OCI-LY3 (cell line): ENCODE measurements around the gene KLRF2.

Experiments
- H2AFZ ChIP-seq: fragments of 200-600, 300-600 bp; shearing (Covaris generic); 2 replicates; pipeline ENCODE4 v1.6.0; 2014; ENCODE audit warnings: antibody characterized with exemption, low read depth, low read length
- H3K27ac ChIP-seq: fragments of 200-600, 300-600 bp; sonication (generic); 2 replicates; pipeline ENCODE4 v1.5.1; 2014; ENCODE audit warnings: mild to moderate bottlenecking, low read length, moderate library complexity, mixed read lengths
- H3K27me3 ChIP-seq: fragments of 200-600, 300-600 bp; sonication (generic); 2 replicates; pipeline ENCODE4 v1.6.1; 2014; ENCODE audit warnings: low read depth, low read length, mixed read lengths
- H3K36me3 ChIP-seq: fragments of 200-600, 300-600 bp; sonication (generic); replicated peaks from 2 replicates; pipeline ENCODE3; 2014; ENCODE audit warnings: low read depth, low read length, mixed read lengths
- H3K4me1 ChIP-seq: fragments of 300-600, 200-600 bp; sonication (generic); 2 replicates; pipeline ENCODE4 v1.6.1; 2014; ENCODE audit warnings: low read length, mixed read lengths
- H3K4me2 ChIP-seq: fragments of 200-600, 300-600 bp; sonication (generic); 2 replicates; pipeline ENCODE4 v1.6.1; 2014; ENCODE audit warnings: low read length, mixed read lengths
- H3K4me3 ChIP-seq: fragments of 300-600, 200-600 bp; sonication (generic); 2 replicates; pipeline ENCODE4 v1.5.1; 2014; ENCODE audit warnings: antibody characterized with exemption, mild to moderate bottlenecking, low read length, moderate library complexity
- H3K79me2 ChIP-seq: fragments of 300-600, 200-600 bp; shearing (Covaris generic); 2 replicates; pipeline ENCODE4 v1.6.1; 2014; ENCODE audit warnings: mild to moderate bottlenecking, low read length, mixed read lengths
- H3K9ac ChIP-seq: fragments of 300-600, 200-600 bp; shearing (Covaris generic); 2 replicates; pipeline ENCODE4 v1.6.0; 2014; ENCODE audit warnings: mild to moderate bottlenecking, low read length, moderate library complexity
- H3K9me3 ChIP-seq: fragments of 200-600, 300-600 bp; shearing (Covaris generic); 2 replicates; pipeline ENCODE4 v1.6.1; 2014; ENCODE audit warnings: low read length, mixed read lengths; ENCODE audit not compliant: insufficient read depth
- H4K20me1 ChIP-seq: fragments of 200-600, 300-600 bp; sonication (generic); 2 replicates; pipeline ENCODE4 v1.6.1; 2016; ENCODE audit warnings: low read length, mixed read lengths; ENCODE audit not compliant: insufficient read depth
- EZH2phosphoT487 ChIP-seq: fragments of 200-600 bp; shearing (Covaris generic); IDR thresholded peaks from 2 replicates; pipeline ENCODE4 v1.6.1; 2018; ENCODE audit warnings: antibody characterized with exemption, mixed run types, low read depth
- TF ChIP-seq, protein P1 (sequence below): fragments of 200-600, 300-600 bp; sonication (generic); IDR thresholded peaks from 2 replicates; pipeline ENCODE4 v1.5.1; 2014; ENCODE audit warnings: antibody characterized with exemption, low read length, low read depth

Gene KLRF2

GRCh38 chr12:9851050-9851449, 30.2 kb upstream of the KLRF2 start:
- Histone ChIP-seq H3K4me2 (no peak overlapping the region), H3K9ac (no peak overlapping the region), H3K4me1 (no peaks in the 10 kb centered on the region), H3K27ac (no peak overlapping the region), H3K36me3 (no peaks in the 10 kb centered on the region), H3K27me3 (no peaks in the 10 kb centered on the region), H3K4me3 (no peak overlapping the region), H2AFZ (no peak overlapping the region), H3K9me3 (no peaks in the 10 kb centered on the region), H4K20me1 (no peaks in the 10 kb centered on the region), H3K79me2 (no peaks in the 10 kb centered on the region)
- TF ChIP-seq EZH2phosphoT487 = no peak
- TF ChIP-seq, protein P1, sequence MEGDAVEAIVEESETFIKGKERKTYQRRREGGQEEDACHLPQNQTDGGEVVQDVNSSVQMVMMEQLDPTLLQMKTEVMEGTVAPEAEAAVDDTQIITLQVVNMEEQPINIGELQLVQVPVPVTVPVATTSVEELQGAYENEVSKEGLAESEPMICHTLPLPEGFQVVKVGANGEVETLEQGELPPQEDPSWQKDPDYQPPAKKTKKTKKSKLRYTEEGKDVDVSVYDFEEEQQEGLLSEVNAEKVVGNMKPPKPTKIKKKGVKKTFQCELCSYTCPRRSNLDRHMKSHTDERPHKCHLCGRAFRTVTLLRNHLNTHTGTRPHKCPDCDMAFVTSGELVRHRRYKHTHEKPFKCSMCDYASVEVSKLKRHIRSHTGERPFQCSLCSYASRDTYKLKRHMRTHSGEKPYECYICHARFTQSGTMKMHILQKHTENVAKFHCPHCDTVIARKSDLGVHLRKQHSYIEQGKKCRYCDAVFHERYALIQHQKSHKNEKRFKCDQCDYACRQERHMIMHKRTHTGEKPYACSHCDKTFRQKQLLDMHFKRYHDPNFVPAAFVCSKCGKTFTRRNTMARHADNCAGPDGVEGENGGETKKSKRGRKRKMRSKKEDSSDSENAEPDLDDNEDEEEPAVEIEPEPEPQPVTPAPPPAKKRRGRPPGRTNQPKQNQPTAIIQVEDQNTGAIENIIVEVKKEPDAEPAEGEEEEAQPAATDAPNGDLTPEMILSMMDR = no peak

DNA sequence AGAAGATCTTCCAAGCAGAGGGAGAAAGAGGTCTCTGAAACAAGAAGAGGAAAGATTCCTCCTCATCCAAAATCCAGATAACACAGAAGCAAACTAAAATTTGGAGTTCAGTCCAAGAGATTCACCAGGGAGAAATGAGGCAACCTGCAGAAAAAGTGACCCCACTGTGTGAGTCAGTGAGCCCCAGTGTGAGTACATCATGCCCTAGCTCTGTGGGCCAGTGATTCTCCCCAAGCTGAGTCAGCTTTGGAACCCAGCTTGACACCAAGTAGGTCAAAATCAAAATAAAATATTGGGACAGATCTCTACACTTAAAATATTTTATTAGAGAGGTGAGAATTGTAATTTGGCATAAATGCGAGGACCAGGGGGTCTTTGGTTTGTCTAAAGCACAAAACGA, 29.4 kb upstream of the KLRF2 start:
- no peak overlapping the region for H3K27ac ChIP-seq
- no peaks in the 10 kb centered on the region for H3K27me3 ChIP-seq
- no peak overlapping the region for H3K4me2 ChIP-seq
- no peaks in the 10 kb centered on the region for H3K4me1 ChIP-seq
- no peaks in the 10 kb centered on the region for H4K20me1 ChIP-seq
- no peaks in the 10 kb centered on the region for H3K79me2 ChIP-seq
- H2AFZ ChIP-seq = no peak overlapping the region
- H3K36me3 ChIP-seq = no peaks in the 10 kb centered on the region
- no peaks in the 10 kb centered on the region for H3K9me3 ChIP-seq
- H3K9ac ChIP-seq = no peak overlapping the region
- no peak overlapping the region for H3K4me3 ChIP-seq
- TF ChIP-seq, protein P1 = no peak
- TF ChIP-seq EZH2phosphoT487 = no peak

DNA sequence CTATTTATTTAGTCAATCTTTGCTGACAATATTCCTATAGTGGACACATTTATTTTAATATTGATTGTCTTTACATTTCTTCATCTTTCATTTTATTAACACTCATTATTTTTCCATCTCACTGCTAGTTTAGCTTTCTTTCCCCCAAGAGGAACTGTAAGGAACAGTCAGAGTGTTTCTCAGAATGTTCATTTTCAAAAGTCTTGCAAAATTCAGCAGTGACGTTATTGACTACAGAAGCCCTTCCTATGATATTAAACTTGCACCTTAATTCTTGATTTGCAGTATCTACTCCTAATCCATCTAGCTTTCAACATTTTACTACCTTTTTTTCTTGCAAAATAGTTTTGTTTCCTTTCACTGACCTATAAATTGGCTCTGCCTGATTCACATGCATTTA, 25.1 kb upstream of the KLRF2 start:
- H3K9ac ChIP-seq = no peak overlapping the region
- H4K20me1 ChIP-seq = no peaks in the 10 kb centered on the region
- H3K36me3 ChIP-seq = no peaks in the 10 kb centered on the region
- no peaks in the 10 kb centered on the region for H3K4me1 ChIP-seq
- no peak for TF ChIP-seq EZH2phosphoT487
- TF ChIP-seq, protein P1 = no peak
- no peak overlapping the region for H3K4me3 ChIP-seq
- no peak overlapping the region for H3K27ac ChIP-seq
- H3K27me3 ChIP-seq = no peaks in the 10 kb centered on the region
- H3K4me2 ChIP-seq = no peak overlapping the region
- H3K9me3 ChIP-seq = no peaks in the 10 kb centered on the region
- no peak overlapping the region for H2AFZ ChIP-seq
- H3K79me2 ChIP-seq = no peaks in the 10 kb centered on the region

DNA sequence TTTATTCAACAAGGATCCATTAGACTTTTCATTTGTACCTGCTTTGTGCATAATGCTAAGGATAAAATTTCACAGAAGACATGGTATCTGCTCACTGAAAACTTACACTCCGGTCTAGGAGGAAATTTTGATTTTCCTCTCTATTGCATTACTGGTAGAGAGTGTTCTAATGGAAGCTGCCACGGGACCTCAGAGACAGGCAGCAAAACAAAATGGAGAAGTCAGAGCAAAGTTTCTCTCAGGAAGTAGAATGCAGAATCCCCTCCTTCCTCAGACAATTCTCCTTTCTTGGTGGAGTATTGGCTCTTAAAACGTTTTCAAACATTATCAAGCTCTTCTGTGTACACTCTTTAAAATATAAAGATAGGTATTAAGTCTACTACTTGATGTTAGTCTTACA, 24.4 kb upstream of the KLRF2 start:
- H2AFZ ChIP-seq = no peak overlapping the region
- no peaks in the 10 kb centered on the region for H4K20me1 ChIP-seq
- TF ChIP-seq, protein P1 = no peak
- no peak for TF ChIP-seq EZH2phosphoT487
- H3K27me3 ChIP-seq = no peaks in the 10 kb centered on the region
- H3K4me3 ChIP-seq = no peak overlapping the region
- H3K4me1 ChIP-seq = no peaks in the 10 kb centered on the region
- no peak overlapping the region for H3K4me2 ChIP-seq
- H3K9me3 ChIP-seq = no peaks in the 10 kb centered on the region
- no peak overlapping the region for H3K27ac ChIP-seq
- H3K9ac ChIP-seq = no peak overlapping the region
- no peaks in the 10 kb centered on the region for H3K36me3 ChIP-seq
- H3K79me2 ChIP-seq = no peaks in the 10 kb centered on the region
